GM21390 (cell line): ENCODE results near the gene MECP2.
"Not testable (repeated sequence)": the region's sequence is repeated elsewhere in the genome, so short reads cannot be mapped to it uniquely, and the experiment has no call there.

Experiments used
- ATAC-seq: cut with Tn5 transposase; IDR thresholded peaks from one replicate; pipeline ENCODE4 v1.9.1; 2021; ENCODE audit not compliant: unreplicated experiment

MECP2 gene

GRCh38 chrX:153999359-154000037 is 98.0 kb downstream of the MECP2 start:
- no peak for ATAC-seq

GRCh38 chrX:153995504-153995903 is 102.0 kb downstream of the MECP2 start:
- no peak for ATAC-seq

- ATAC-seq = not testable (repeated sequence)
Observed at GRCh38 chrX:153994398-153994797, 103.1 kb downstream of the MECP2 start.

- no peak for ATAC-seq
Observed at GRCh38 chrX:153993978-153994377, 103.5 kb downstream of the MECP2 start.

- ATAC-seq = no peak
Observed at GRCh38 chrX:153993079-153993478, 104.4 kb downstream of the MECP2 start.

- no peak for ATAC-seq
Observed at GRCh38 chrX:153992180-153992579, 105.3 kb downstream of the MECP2 start.

- ATAC-seq = no peak
Observed at GRCh38 chrX:153991013-153991580, 106.4 kb downstream of the MECP2 start.

- ATAC-seq = no peak
Observed at GRCh38 chrX:153989973-153990655, 107.4 kb downstream of the MECP2 start.

- ATAC-seq = no peak
Observed at GRCh38 chrX:153988493-153988892, 109.0 kb downstream of the MECP2 start.

GRCh38 chrX:153984351-153985178 is 113.0 kb downstream of the MECP2 start:
- ATAC-seq = peak; percentile 34

- ATAC-seq = no peak
Observed at GRCh38 chrX:153983321-153983801, 114.2 kb downstream of the MECP2 start.

GRCh38 chrX:153981771-153982533 is 115.6 kb downstream of the MECP2 start:
- no peak for ATAC-seq

GRCh38 chrX:153981231-153981630 is 116.3 kb downstream of the MECP2 start:
- no peak for ATAC-seq

GRCh38 chrX:153980394-153980793 is 117.1 kb downstream of the MECP2 start:
- ATAC-seq = peak; percentile 60

GRCh38 chrX:153974726-153975286 is 122.7 kb downstream of the MECP2 start:
- no peak for ATAC-seq

- ATAC-seq = no peak
Observed at GRCh38 chrX:153974003-153974725, 123.4 kb downstream of the MECP2 start.

GRCh38 chrX:153973127-153974002 is 124.2 kb downstream of the MECP2 start:
- ATAC-seq = no peak

GRCh38 chrX:153972368-153973126 is 125.0 kb downstream of the MECP2 start, which contains the start of gene TMEM187:
TMEM187 (plus strand) TSS chrX:153972754; CDS start chrX:153982063, 9,309 bp downstream.
- peak; percentile 42 for ATAC-seq
